SU-DHL-6 (cell line): ENCODE measurements around the gene SLC4A1.

Experiments used
- H2AFZ ChIP-seq: fragments of 200-600 bp; sonication (generic); 2 replicates; pipeline ENCODE4 v1.6.1; 2014; ENCODE audit warnings: low read depth, mild to moderate bottlenecking, moderate library complexity, mixed read lengths, antibody characterized with exemption, low read length; ENCODE audit not compliant: severe bottlenecking
- H3F3A ChIP-seq: fragments of 200-600 bp; shearing (Covaris generic); 2 replicates; pipeline ENCODE4 v1.6.0; 2016; ENCODE audit warnings: antibody characterized with exemption, mild to moderate bottlenecking; ENCODE audit not compliant: insufficient read depth
- H3K27ac ChIP-seq: fragments of 200-600 bp; sonication (generic); 2 replicates; pipeline ENCODE4 v1.5.1; 2016; ENCODE audit warnings: low read depth, mild to moderate bottlenecking, low read length, moderate library complexity, mixed read lengths
- H3K27me3 ChIP-seq: fragments of 200-600 bp; sonication (generic), shearing (Covaris generic); 2 replicates; pipeline ENCODE4 v1.6.0; 2014; ENCODE audit warnings: mild to moderate bottlenecking, low read length
- H3K36me3 ChIP-seq: fragments of 200-600 bp; sonication (generic); 2 replicates; pipeline ENCODE4 v1.6.1; 2014; ENCODE audit warnings: mild to moderate bottlenecking, low read length, mixed read lengths
- H3K4me2 ChIP-seq: fragments of 300-600, 200-600 bp; shearing (Covaris generic), sonication (generic); 2 replicates; pipeline ENCODE4 v1.6.0; 2014; ENCODE audit warnings: low read length, low read depth, mild to moderate bottlenecking; ENCODE audit not compliant: poor library complexity, severe bottlenecking
- H3K4me3 ChIP-seq: fragments of 200-600 bp; sonication (generic); 2 replicates; pipeline ENCODE4 v1.5.1; 2014; ENCODE audit warnings: antibody characterized with exemption, low read length, mild to moderate bottlenecking, mixed read lengths; ENCODE audit not compliant: insufficient read depth, poor library complexity, severe bottlenecking
- H3K79me2 ChIP-seq: fragments of 200-600 bp; sonication (generic); 2 replicates; pipeline ENCODE4 v1.6.1; 2014; ENCODE audit warnings: mild to moderate bottlenecking, low read length, moderate library complexity; ENCODE audit not compliant: insufficient read depth
- H3K9ac ChIP-seq: fragments of 200-600 bp; sonication (generic); 2 replicates; pipeline ENCODE4 v1.7.0; 2014; ENCODE audit warnings: mild to moderate bottlenecking, low read length
- H3K9me2 ChIP-seq: fragments of 200-600 bp; sonication (generic); replicated peaks from 2 replicates; pipeline ENCODE4 v1.6.1; 2014; ENCODE audit warnings: low read length; ENCODE audit not compliant: insufficient read depth
- H3K9me3 ChIP-seq: fragments of 200-600 bp; sonication (generic); 2 replicates; pipeline ENCODE4 v1.6.1; 2014; ENCODE audit warnings: low read length, mixed read lengths; ENCODE audit not compliant: insufficient read depth
- H4K20me1 ChIP-seq: fragments of 200-600 bp; sonication (generic); 2 replicates; pipeline ENCODE4 v1.6.1; 2014; ENCODE audit warnings: low read depth, mild to moderate bottlenecking, antibody characterized with exemption, low read length, moderate library complexity, mixed read lengths
- EZH2phosphoT487 ChIP-seq: fragments of 200-600 bp; sonication (generic), shearing (Covaris generic); conservative IDR thresholded peaks from 2 replicates; pipeline ENCODE4 v1.6.1; 2018; ENCODE audit warnings: mild to moderate bottlenecking, antibody characterized with exemption, low read length, moderate library complexity, mixed read lengths
- TF ChIP-seq, protein P1 (sequence below): fragments of 200-600 bp; sonication (generic); IDR thresholded peaks from one replicate; pipeline ENCODE4 v1.5.1; 2017; ENCODE audit warnings: antibody characterized with exemption, mild to moderate bottlenecking, low read length, moderate library complexity; ENCODE audit not compliant: insufficient read depth, poor library complexity, severe bottlenecking

The SLC4A1 gene

DNA sequence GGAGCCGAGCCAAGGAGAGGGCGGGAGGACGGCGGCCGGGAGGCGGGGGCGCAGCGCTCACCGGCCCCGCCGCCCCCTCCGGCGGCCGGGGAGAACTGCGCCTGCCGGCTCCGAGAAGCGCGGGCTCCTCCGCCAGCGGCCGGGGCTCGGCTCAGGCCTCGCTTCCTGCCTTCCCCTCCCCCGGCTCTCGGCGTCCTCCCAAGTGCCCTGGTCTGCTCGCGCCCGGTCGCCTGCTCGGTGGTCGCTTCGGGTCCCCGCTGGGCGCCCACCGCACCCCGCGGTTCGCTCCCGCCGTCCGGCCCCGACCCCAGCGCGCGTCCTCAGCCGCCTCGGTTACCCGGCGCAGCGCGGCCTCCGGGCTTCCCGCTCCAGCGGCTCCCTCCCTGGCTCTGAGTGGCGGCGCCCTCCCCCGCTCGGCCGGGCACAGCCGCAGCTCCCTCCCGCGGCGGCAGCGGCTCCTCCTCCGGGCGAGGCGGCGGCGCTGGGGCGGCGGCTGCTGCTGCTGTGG, 48.8 kb downstream of the SLC4A1 start:
- peaks cover 19% of the 10 kb centered on the region for H3F3A ChIP-seq
- peak overlapping the region; percentile 59 for H3K4me3 ChIP-seq
- H3K27ac ChIP-seq = peak overlapping the region; percentile 95
- H3K9me3 ChIP-seq = no peaks in the 10 kb centered on the region
- no peaks in the 10 kb centered on the region for H4K20me1 ChIP-seq
- no peak overlapping the region for H2AFZ ChIP-seq
- no peak for TF ChIP-seq EZH2phosphoT487
- TF ChIP-seq, protein P1, sequence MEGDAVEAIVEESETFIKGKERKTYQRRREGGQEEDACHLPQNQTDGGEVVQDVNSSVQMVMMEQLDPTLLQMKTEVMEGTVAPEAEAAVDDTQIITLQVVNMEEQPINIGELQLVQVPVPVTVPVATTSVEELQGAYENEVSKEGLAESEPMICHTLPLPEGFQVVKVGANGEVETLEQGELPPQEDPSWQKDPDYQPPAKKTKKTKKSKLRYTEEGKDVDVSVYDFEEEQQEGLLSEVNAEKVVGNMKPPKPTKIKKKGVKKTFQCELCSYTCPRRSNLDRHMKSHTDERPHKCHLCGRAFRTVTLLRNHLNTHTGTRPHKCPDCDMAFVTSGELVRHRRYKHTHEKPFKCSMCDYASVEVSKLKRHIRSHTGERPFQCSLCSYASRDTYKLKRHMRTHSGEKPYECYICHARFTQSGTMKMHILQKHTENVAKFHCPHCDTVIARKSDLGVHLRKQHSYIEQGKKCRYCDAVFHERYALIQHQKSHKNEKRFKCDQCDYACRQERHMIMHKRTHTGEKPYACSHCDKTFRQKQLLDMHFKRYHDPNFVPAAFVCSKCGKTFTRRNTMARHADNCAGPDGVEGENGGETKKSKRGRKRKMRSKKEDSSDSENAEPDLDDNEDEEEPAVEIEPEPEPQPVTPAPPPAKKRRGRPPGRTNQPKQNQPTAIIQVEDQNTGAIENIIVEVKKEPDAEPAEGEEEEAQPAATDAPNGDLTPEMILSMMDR = no peak
- peaks cover 31% of the 10 kb centered on the region for H3K79me2 ChIP-seq
- H3K27me3 ChIP-seq = no peaks in the 10 kb centered on the region
- peak overlapping the region; percentile 35 for H3K4me2 ChIP-seq
- peak overlapping the region; percentile 93 for H3K9ac ChIP-seq
- H3K9me2 ChIP-seq = no peaks in the 10 kb centered on the region
- H3K36me3 ChIP-seq = peaks cover 11% of the 10 kb centered on the region

GRCh38 chr17:44218344-44219107, 49.4 kb downstream of the SLC4A1 start:
- peaks cover 31% of the 10 kb centered on the region for H3K79me2 ChIP-seq
- H3K27ac ChIP-seq = peak overlapping the region; percentile 95

DNA sequence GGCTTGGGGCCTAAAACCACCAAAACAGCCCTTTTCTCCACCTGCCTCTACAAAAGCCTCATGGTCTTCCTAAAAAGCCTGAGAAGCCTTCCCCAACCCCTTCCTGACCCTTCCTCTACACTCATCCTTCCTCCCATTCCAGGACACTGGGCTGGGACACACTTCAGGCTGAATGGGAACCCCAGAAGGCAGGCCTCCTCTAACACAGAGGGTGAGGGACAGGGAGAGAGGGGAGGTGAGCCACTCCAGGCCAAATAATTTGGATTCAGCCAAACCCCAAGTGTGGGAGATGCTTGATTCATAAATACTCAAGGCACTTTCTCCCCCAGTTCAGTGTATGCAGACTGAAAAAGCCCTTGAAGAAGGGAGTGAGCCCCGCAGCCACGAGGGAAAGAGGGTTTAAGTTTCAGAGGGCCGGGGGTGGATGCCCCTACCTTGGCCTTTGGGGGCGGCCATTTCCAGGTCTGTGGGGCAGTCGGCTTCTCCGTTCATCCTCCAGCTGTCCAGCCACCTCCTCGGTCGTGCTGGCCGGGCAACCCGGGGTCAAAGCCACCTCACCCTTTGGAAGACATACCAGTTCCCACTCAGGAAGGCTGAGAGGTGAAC, 50.1 kb downstream of the SLC4A1 start:
- peak overlapping the region; percentile 82 for H3K4me3 ChIP-seq
- no peaks in the 10 kb centered on the region for H3K9me2 ChIP-seq
- H3K36me3 ChIP-seq = peaks cover 11% of the 10 kb centered on the region
- H3K4me2 ChIP-seq = peak overlapping the region; percentile 91
- H3K9me3 ChIP-seq = no peaks in the 10 kb centered on the region
- H3K9ac ChIP-seq = peak overlapping the region; percentile 93
- H3K27ac ChIP-seq = peak overlapping the region; percentile 95
- H2AFZ ChIP-seq = no peak overlapping the region
- TF ChIP-seq, protein P1 = no peak
- TF ChIP-seq EZH2phosphoT487 = no peak
- no peaks in the 10 kb centered on the region for H4K20me1 ChIP-seq
- peaks cover 31% of the 10 kb centered on the region for H3K79me2 ChIP-seq
- peaks cover 19% of the 10 kb centered on the region for H3F3A ChIP-seq
- no peaks in the 10 kb centered on the region for H3K27me3 ChIP-seq

More at GRCh38 chr17:44218344-44219107, 49.4 kb downstream of the SLC4A1 start:
- H3K4me3 ChIP-seq = peak overlapping the region; percentile 82
- H3K9ac ChIP-seq = peak overlapping the region; percentile 93
- H3K4me2 ChIP-seq = peak overlapping the region; percentile 91
- H3K9me3 ChIP-seq = no peaks in the 10 kb centered on the region
- H3K36me3 ChIP-seq = peaks cover 11% of the 10 kb centered on the region
- no peaks in the 10 kb centered on the region for H3K27me3 ChIP-seq
- H4K20me1 ChIP-seq = no peaks in the 10 kb centered on the region
- TF ChIP-seq, protein P1 = peak; percentile 80
- TF ChIP-seq EZH2phosphoT487 = no peak
- H3K9me2 ChIP-seq = no peaks in the 10 kb centered on the region
- peaks cover 19% of the 10 kb centered on the region for H3F3A ChIP-seq
- H2AFZ ChIP-seq = no peak overlapping the region
